HG02840 (cell line): ENCODE results near the gene LARGE2.

Source experiments
- ATAC-seq: cut with Tn5 transposase; IDR thresholded peaks from one replicate; pipeline ENCODE4 v1.9.1; 2021; ENCODE audit warnings: mild to moderate bottlenecking, moderate library complexity, moderate number of reproducible peaks; ENCODE audit not compliant: unreplicated experiment, low FRiP score

LARGE2 gene

GRCh38 chr11:45913514-45913913 is 8.9 kb upstream of the LARGE2 start:
- ATAC-seq = no peak

- no peak for ATAC-seq
Observed at GRCh38 chr11:45913942-45914635, 8.4 kb upstream of the LARGE2 start.

- ATAC-seq = no peak
Observed at GRCh38 chr11:45915446-45915845, 7.0 kb upstream of the LARGE2 start.

- peak; percentile 2 for ATAC-seq
Observed at GRCh38 chr11:45917286-45917622, 5.2 kb upstream of the LARGE2 start.

- peak; percentile 90 for ATAC-seq
Observed at GRCh38 chr11:45917623-45918330, 4.7 kb upstream of the LARGE2 start, which contains the start of gene PEX16. PEX16 (minus strand) TSS chr11:45917877; CDS start chr11:45917811, 66 bp downstream.

- no peak for ATAC-seq
Observed at GRCh38 chr11:45918331-45918941, 4.0 kb upstream of the LARGE2 start.

GRCh38 chr11:45918962-45919675 is 3.3 kb upstream of the LARGE2 start:
- no peak for ATAC-seq

- ATAC-seq = no peak
Observed at GRCh38 chr11:45919806-45920530, 2.5 kb upstream of the LARGE2 start.

GRCh38 chr11:45920531-45921477 is 1.7 kb upstream of the LARGE2 start:
- ATAC-seq = no peak

GRCh38 chr11:45921561-45922424 is 663 bp upstream of the LARGE2 start:
- ATAC-seq = no peak

GRCh38 chr11:45924036-45924915 is 1.8 kb downstream of the LARGE2 start:
- no peak for ATAC-seq

GRCh38 chr11:45924927-45925326 is 2.5 kb downstream of the LARGE2 start:
- ATAC-seq = no peak

GRCh38 chr11:45925550-45925949 is 3.1 kb downstream of the LARGE2 start:
- ATAC-seq = no peak

- ATAC-seq = no peak
Observed at GRCh38 chr11:45926001-45926401, 3.5 kb downstream of the LARGE2 start.

- ATAC-seq = no peak
Observed at GRCh38 chr11:45926536-45927331, 4.3 kb downstream of the LARGE2 start.

GRCh38 chr11:45927332-45927683 is 4.9 kb downstream of the LARGE2 start:
- ATAC-seq = no peak
